GM18507 (cell line): ENCODE results near the gene TARBP2.
A peak's percentile ranks its signal among the peaks of the same experiment; 100 is the strongest.
"Not testable (repeated sequence)": the region's sequence is repeated elsewhere in the genome, so short reads cannot be mapped to it uniquely, and the experiment has no call there.

ENCODE experiments used
- DNase-seq: peaks from one replicate; pipeline ENCODE4 v3.0.0; 2011; ENCODE audit warnings: low read depth; ENCODE audit not compliant: insufficient read length; ENCODE audit errors: extremely low spot score
- FAIRE-seq: peaks from 2 replicates; lab custom pipeline; 2011; peaks lifted over from hg19 to GRCh38; lab: Jason Lieb, UNC

TARBP2 gene

DNA sequence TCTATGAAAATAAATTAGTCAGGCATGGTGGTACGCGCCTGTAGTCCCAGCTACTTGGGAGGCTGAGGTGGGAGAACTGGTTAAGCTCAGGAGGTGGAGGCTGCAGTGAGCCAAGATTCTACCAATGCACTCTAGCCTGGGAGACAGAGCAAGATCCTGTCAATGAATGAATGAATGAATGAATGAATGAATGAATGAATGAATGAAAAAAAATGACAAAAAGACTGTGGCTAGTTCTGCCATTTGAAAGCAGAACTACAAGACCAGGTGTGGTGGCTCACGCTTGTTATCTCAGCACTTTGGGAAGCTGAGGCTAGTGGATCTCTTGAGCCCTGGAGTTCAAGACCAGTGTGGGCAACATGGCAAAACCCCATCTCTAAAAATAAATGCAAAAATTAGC lies 38.4 kb downstream of the TARBP2 start:
- no peak for FAIRE-seq
- no peak for DNase-seq

- DNase-seq: peak; percentile 57
These were observed 42.5 kb downstream of the TARBP2 start for GRCh38 chr12:53543539-53543938.

DNA sequence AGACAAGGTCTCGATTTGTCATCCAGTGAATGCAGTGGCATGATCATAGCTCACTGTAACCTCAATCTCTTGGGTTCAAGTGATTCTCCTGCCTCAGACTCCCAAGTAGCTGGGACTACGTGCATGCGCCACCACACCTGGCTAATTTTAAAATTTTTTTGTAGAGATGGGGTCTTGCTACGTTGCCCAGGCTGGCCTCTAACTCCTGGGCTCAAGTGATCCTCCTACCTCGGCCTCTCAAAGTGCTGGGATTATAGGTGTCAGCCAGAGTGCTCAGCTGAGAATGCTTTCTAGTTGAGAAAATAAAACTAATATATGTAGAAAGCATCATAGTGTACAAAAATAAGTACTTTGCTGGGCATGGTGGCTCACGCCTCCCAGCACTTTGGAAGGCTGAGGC lies 47.3 kb downstream of the TARBP2 start:
- not testable (repeated sequence) for DNase-seq, FAIRE-seq

More at GRCh38 chr12:53543539-53543938, 42.5 kb downstream of the TARBP2 start:
- FAIRE-seq: peak; percentile 76

DNA sequence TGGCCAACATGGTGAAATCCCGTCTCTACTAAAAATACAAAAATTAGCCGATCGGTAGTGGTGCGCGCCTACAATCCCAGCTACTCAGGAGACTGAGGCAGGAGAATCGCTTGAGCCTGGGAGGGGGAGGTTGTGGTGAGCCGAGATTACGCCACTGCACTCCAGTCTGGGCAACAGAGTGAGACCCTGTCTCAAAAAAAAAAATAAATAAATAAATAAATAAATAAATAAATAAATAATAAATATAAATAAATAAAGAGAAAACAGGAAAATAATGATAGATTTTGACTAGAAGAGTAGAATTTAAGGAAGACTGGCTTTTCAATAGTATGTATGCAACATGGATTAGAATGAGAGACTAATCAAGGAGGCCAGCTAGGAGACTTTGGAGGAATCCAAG lies 49.0 kb downstream of the TARBP2 start:
- not testable (repeated sequence) for DNase-seq, FAIRE-seq

- FAIRE-seq: no peak
- no peak for DNase-seq
These were observed 49.5 kb downstream of the TARBP2 start for GRCh38 chr12:53550595-53550994.

DNA sequence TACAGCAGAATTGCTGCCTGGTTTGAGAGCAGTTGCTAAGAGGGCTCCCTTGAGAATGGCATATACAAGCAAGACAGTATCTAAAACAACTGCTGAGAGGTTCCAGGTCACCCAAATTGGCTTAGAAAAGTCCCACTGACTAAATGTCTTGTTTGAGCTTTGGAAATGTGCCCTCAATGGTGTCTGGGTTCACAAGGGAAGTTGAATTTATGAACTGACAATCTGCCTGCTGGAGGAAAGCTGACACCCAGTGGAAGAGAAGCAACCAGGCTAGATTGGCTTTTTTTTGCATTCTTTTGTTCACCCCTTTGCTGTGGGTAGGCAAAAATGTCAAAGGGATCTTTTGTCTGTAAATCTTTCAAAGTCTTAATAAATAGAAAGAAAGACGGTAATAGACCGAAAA lies 50.8 kb downstream of the TARBP2 start:
- FAIRE-seq: no peak
- no peak for DNase-seq

DNA sequence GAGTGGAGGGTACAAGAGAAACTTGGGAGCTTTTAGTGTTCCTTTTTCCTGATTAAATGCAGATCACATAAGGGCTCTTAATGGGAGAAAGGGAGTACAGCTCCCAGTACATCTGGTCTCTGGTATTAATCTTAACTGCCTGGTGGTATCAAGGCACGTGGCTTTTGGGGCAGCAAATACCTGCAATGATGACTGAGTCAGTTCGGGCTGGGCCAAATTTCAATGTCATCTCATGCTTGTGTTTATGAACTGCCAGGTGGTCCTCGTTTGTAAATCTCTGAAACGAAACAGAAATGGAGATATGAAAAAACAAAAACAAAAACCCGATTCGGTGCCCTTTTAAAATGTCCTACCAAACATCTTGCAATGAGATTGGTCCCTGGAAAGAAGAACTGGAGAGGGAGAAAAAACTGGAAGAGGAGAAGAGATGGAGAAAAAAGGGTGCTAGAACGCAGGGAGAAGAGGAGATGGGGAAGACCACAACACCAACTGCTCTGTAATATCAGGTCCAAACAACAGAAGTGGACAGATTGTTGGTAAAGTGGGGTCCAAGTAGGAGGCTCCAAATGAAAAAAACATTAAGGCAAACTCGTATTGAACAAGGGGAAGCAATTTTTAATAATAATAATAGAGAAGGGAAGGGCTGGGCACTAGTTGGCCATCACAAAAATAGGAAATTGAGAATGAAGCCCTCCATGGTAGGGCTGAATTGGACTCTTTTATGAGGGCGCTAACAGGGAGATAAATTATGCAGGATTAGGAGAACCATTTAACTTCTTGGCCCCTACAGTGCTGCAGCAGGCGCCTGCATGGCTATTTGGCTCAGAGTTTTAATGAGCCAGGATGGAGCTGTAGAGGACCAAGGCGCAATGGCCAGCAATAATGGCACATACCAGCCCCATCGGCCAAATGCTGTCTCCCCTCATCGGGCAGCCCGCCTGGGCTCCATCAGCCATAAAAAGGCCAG lies 51.6 kb downstream of the TARBP2 start:
- DNase-seq: no peak
- no peak for FAIRE-seq
